Fibroblast of peridontal ligament (primary cell): Measurements from ENCODE around the gene KIF1A.
"Not testable (repeated sequence)": the region's sequence is repeated elsewhere in the genome, so short reads cannot be mapped to it uniquely, and the experiment has no call there.

Experiments used
- DNase-seq: peaks from one replicate; pipeline ENCODE4 v3.0.0-alpha.2; 2010; ENCODE audit errors: extremely low read depth

KIF1A gene

GRCh38 chr2:240848900-240849680, 29.1 kb upstream of the KIF1A start:
- DNase-seq = no peak

- DNase-seq = no peak
These were observed 27.8 kb upstream of the KIF1A start for GRCh38 chr2:240847817-240848216.

- no peak for DNase-seq
These were observed 27.0 kb upstream of the KIF1A start for GRCh38 chr2:240846873-240847595.

- DNase-seq = not testable (repeated sequence)
These were observed 26.3 kb upstream of the KIF1A start for GRCh38 chr2:240846309-240846708.

GRCh38 chr2:240840435-240841060, 20.5 kb upstream of the KIF1A start:
- peak; percentile 66 for DNase-seq

GRCh38 chr2:240839152-240840143, 19.4 kb upstream of the KIF1A start:
- peak; percentile 3 for DNase-seq

GRCh38 chr2:240837621-240838020, 17.6 kb upstream of the KIF1A start:
- DNase-seq = no peak

- DNase-seq = no peak
These were observed 16.9 kb upstream of the KIF1A start for GRCh38 chr2:240836781-240837467.

- no peak for DNase-seq
These were observed 15.5 kb upstream of the KIF1A start for GRCh38 chr2:240835528-240835927.

GRCh38 chr2:240834377-240834975, 14.5 kb upstream of the KIF1A start:
- DNase-seq = no peak

- no peak for DNase-seq
These were observed 13.8 kb upstream of the KIF1A start for GRCh38 chr2:240833724-240834285.

- no peak for DNase-seq
These were observed 13.0 kb upstream of the KIF1A start for GRCh38 chr2:240832921-240833494.

GRCh38 chr2:240832205-240832727, 12.2 kb upstream of the KIF1A start:
- DNase-seq = peak; percentile 70

- DNase-seq = no peak
These were observed 11.7 kb upstream of the KIF1A start for GRCh38 chr2:240831594-240832204.

- no peak for DNase-seq
These were observed 5.5 kb upstream of the KIF1A start for GRCh38 chr2:240825476-240825875.

- no peak for DNase-seq
These were observed 3.7 kb upstream of the KIF1A start for GRCh38 chr2:240823449-240824336.

GRCh38 chr2:240822280-240822847, 2.3 kb upstream of the KIF1A start:
- no peak for DNase-seq

GRCh38 chr2:240821429-240821778, 1.4 kb upstream of the KIF1A start:
- DNase-seq = no peak
